Upper lobe of left lung (tissue), 6 donors: ENCODE data around the gene ADK. TPM values are rescaled to one million over a fixed set of nuclear protein-coding genes. Genes with fewer than 3 reads are reported as not detected.

ENCODE experiments used
- ATAC-seq, 2 donors: fragments of 200-7000 bp; cut with Tn5 transposase; one replicate each; pipeline ENCODE4 v1.9.1; 2022; ENCODE audit warnings: mild to moderate bottlenecking in 2 of 2, moderate library complexity in 2 of 2; ENCODE audit not compliant: low FRiP score in 2 of 2
- DNase-seq, 2 donors: peaks; one replicate each; pipeline ENCODE4 v3.0.0-alpha.2; 2019 to 2020
- H3K27ac ChIP-seq, 4 donors: fragments of 200-600 bp; sonication (generic); one replicate each; pipeline ENCODE4 v1.5.1; 2016 to 2019
- H3K27me3 ChIP-seq, 4 donors: fragments of 200-600 bp; sonication (generic); one replicate each; pipeline ENCODE4 v1.5.1; 2017 to 2019
- H3K36me3 ChIP-seq, 4 donors: fragments of 200-600 bp; sonication (generic); one replicate each; pipeline ENCODE4 v1.5.1; 2016 to 2019
- H3K4me1 ChIP-seq, 4 donors: fragments of 200-600 bp; sonication (generic); one replicate each; pipeline ENCODE4 v1.5.1; 2018 to 2019
- H3K4me3 ChIP-seq, 4 donors: fragments of 200-600 bp; sonication (generic); one replicate each; pipeline ENCODE4 v1.5.1; 2017 to 2019; ENCODE audit warnings: mild to moderate bottlenecking in 2 of 4, moderate library complexity in 1 of 4
- H3K9me3 ChIP-seq, 4 donors: fragments of 200-600 bp; sonication (generic); one replicate each; pipeline ENCODE4 v1.5.1; 2018 to 2019
- CTCF ChIP-seq, 6 experiments: fragments of 450-650 bp in 4 of 6; fragments of 200-600 bp in 2 of 6; sonication (generic) in 2 of 6; IDR thresholded peaks; one replicate each; pipeline ENCODE4 v1.5.1; 2016 to 2019; ENCODE audit warnings: antibody characterized with exemption in 6 of 6
- EP300 ChIP-seq, 4 donors: sonication (generic); formaldehyde crosslinking; IDR thresholded peaks; one replicate each; pipeline ENCODE4 v1.5.1; 2017; ENCODE audit warnings: antibody characterized with exemption in 4 of 4, control low read depth in 2 of 4
- POLR2A ChIP-seq, 4 donors: fragments of 450-650 bp; IDR thresholded peaks; one replicate each; pipeline ENCODE4 v1.5.1; 2016 to 2017; ENCODE audit warnings: antibody characterized with exemption in 4 of 4, mild to moderate bottlenecking in 2 of 4
- POLR2AphosphoS5 ChIP-seq, 2 donors: sonication (generic); formaldehyde crosslinking; IDR thresholded peaks; one replicate each; pipeline ENCODE4 v1.5.1; 2017; ENCODE audit warnings: antibody characterized with exemption in 2 of 2
- WGBS, 2 donors: methylation state at CpG; one replicate each; pipeline ENCODE4 v1.1.5; 2017 to 2018; 5-methylcytosine and 5-hydroxymethylcytosine counted together
- total RNA-seq, 6 donors: library from RNA; depleted of rRNA in 4 of 6; stranded (reverse); fragments of >200 nt in 4 of 6; gene quantifications; one replicate each; pipeline versions ENCODE4 v1.1.0 to v1.2.1, GENCODE V29; 2016 to 2021
- donor health status: DM: no; HTN: no; CAD: no; lungs with moderate emphysema.
- donor health status: DM: no; HTN: yes; CAD: no; lungs with severe emphysema.

The ADK gene
- total RNA-seq, 6 donors from 2014 or later = 27.9 to 123 (median 48.1) TPM

GRCh38 chr10:74406006-74406405, 255.0 kb downstream of the ADK start:
- TF ChIP-seq EP300 (IDR thresholded peaks at IDR 0.05) = no peak
- TF ChIP-seq POLR2AphosphoS5 (IDR thresholded peaks at IDR 0.05) = no peak
- TF ChIP-seq POLR2A (IDR thresholded peaks at IDR 0.05) = no peak
- no peak for TF ChIP-seq CTCF (IDR thresholded peaks at IDR 0.05)
- no peak for ATAC-seq
- 60 to 78% methylated on average over 1 of the region's 1 CpG for WGBS, 2 donors
- no peaks in the 10 kb centered on the region for H3K4me1 ChIP-seq
- no peak overlapping the region for H3K4me3 ChIP-seq
- H3K36me3 ChIP-seq = no peaks in the 10 kb centered on the region
- no peaks in the 10 kb centered on the region for H3K27me3 ChIP-seq
- no peaks in the 10 kb centered on the region for H3K9me3 ChIP-seq
- no peak overlapping the region for H3K27ac ChIP-seq
- DNase-seq = no peak

DNA sequence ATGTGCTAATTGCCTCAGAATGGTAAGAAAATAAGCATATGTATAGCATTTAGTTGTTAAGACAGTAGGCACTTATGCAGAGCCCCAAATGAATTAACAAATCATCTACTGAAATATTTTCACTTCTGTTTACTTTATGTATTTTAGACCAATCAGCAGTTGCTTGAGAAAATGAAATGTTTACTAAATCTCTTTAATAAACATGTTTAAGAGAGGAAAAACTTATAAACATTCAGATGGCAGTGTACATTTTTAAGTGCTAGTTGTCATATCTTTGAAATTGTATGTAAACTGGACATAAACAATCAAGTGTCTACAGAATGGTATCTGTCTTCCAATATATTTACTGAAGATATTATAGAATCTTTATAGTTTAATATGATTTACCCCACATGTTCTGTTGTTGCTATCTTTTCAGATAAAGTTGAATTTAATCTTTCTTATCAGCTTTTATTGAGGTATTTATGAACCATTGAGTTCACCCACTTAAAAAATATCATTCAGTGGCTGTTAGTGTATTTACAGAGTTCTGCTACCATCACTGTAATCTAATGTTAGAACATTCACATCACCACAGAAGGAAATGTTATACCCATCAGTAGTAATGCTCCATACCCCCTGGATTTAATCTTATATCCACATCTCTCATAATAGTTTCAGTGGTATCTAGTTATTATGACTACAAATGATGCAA, 264.3 kb downstream of the ADK start:
- Histone ChIP-seq H3K27me3 (no peaks in the 10 kb centered on the region), H3K27ac (no peak overlapping the region), H3K36me3 (peaks cover 0 to 3% (median 0%) of the 10 kb centered on the region in 4 donors), H3K9me3 (no peaks in the 10 kb centered on the region), H3K4me1 (peaks cover 0 to 17% (median 8%) of the 10 kb centered on the region in 4 donors), H3K4me3 (no peak overlapping the region)
- ATAC-seq = no peak
- no peak for DNase-seq
- no peak for TF ChIP-seq CTCF (IDR thresholded peaks at IDR 0.05)
- no peak for TF ChIP-seq POLR2A (IDR thresholded peaks at IDR 0.05)
- no peak for TF ChIP-seq EP300 (IDR thresholded peaks at IDR 0.05)
- no peak for TF ChIP-seq POLR2AphosphoS5 (IDR thresholded peaks at IDR 0.05)

- 83 to 98% methylated on average over 1 of the region's 1 CpG for WGBS, 2 donors
- no peak overlapping the region for H3K27ac ChIP-seq
- no peak for TF ChIP-seq POLR2AphosphoS5 (IDR thresholded peaks at IDR 0.05)
- TF ChIP-seq CTCF (IDR thresholded peaks at IDR 0.05) = no peak
- TF ChIP-seq POLR2A (IDR thresholded peaks at IDR 0.05) = no peak
- TF ChIP-seq EP300 (IDR thresholded peaks at IDR 0.05) = no peak
These were observed 266.4 kb downstream of the ADK start for GRCh38 chr10:74417397-74417796.

GRCh38 chr10:74418285-74418872, 267.4 kb downstream of the ADK start:
- no peaks in the 10 kb centered on the region for H3K27me3 ChIP-seq
- DNase-seq (no peak), ATAC-seq (no peak)
- H3K9me3 ChIP-seq = no peaks in the 10 kb centered on the region
- peaks cover 0 to 17% (median 8%) of the 10 kb centered on the region in 4 donors for H3K4me1 ChIP-seq
- no peak overlapping the region for H3K27ac ChIP-seq
- no peak overlapping the region for H3K4me3 ChIP-seq
- TF ChIP-seq POLR2AphosphoS5 (IDR thresholded peaks at IDR 0.05) (no peak), POLR2A (IDR thresholded peaks at IDR 0.05) (no peak), CTCF (IDR thresholded peaks at IDR 0.05) (no peak), EP300 (IDR thresholded peaks at IDR 0.05) (no peak)
- peaks cover 0 to under 1% (median 0%) of the 10 kb centered on the region in 4 donors for H3K36me3 ChIP-seq
- WGBS, 2 donors = 58 to 67% methylated on average over 4 of the region's 4 CpGs

More at GRCh38 chr10:74417397-74417796, 266.4 kb downstream of the ADK start:
- H3K4me3 ChIP-seq = no peak overlapping the region
- ATAC-seq = no peak
- H3K36me3 ChIP-seq = peaks cover 0 to 3% (median 0%) of the 10 kb centered on the region in 4 donors
- DNase-seq = no peak
- H3K27me3 ChIP-seq = no peaks in the 10 kb centered on the region
- H3K9me3 ChIP-seq = no peaks in the 10 kb centered on the region
- H3K4me1 ChIP-seq = peaks cover 0 to 17% (median 8%) of the 10 kb centered on the region in 4 donors
